Erythroblast (primary cell): ENCODE results near the gene SPO11.

Experiments
- GATA1 ChIP-seq: IDR thresholded peaks from 2 replicates; pipeline ENCODE4 v1.6.1; 2011; ENCODE audit warnings: low read depth, mild to moderate bottlenecking, control low read depth, low read length, moderate library complexity
- POLR2A ChIP-seq: IDR thresholded peaks from 2 replicates; pipeline ENCODE4 v1.6.1; 2011; ENCODE audit warnings: mild to moderate bottlenecking, low read length

DNA sequence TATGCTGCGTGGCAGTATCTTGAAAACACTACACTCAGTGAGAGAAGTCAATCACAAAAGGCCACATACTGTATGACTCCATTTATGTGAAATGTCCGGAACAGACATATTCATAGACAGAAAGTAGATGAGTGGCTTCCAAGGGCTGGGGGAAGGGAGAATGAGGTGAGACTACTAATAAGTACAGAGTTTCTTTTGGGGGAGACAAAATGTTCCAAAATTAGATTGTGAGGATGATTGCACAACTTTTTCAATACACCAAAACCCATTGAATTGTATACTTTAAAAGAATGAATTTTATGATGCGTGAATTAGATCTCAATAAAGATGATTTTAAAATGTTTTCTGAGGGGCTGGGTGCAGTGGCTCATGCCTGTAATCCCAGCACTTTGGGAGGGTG, 9.2 kb upstream of the SPO11 start:
- TF ChIP-seq POLR2A (no peak), GATA1 (no peak)
